ENCODE data around the gene PGA3.

DNA sequence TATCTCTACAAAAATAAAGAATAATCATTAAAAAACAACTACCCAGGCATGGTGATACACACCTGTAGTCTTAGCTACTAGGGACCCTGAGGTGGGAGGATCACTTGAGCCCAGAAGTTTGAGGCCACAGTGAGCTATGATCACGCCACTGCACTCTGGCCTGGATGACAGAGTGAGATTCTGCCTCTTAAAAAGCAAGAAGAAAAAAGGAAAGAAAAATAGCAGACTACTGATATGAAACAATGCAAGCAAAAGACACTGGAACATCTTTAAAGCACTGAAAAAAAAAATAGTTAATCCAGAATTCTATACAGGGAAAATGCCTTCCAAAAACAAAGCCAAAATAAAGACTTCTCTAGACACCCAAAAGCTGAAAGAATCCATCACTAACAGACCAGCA lies 48.0 kb upstream of the PGA3 start:
- TF ChIP-seq, protein P1, sequence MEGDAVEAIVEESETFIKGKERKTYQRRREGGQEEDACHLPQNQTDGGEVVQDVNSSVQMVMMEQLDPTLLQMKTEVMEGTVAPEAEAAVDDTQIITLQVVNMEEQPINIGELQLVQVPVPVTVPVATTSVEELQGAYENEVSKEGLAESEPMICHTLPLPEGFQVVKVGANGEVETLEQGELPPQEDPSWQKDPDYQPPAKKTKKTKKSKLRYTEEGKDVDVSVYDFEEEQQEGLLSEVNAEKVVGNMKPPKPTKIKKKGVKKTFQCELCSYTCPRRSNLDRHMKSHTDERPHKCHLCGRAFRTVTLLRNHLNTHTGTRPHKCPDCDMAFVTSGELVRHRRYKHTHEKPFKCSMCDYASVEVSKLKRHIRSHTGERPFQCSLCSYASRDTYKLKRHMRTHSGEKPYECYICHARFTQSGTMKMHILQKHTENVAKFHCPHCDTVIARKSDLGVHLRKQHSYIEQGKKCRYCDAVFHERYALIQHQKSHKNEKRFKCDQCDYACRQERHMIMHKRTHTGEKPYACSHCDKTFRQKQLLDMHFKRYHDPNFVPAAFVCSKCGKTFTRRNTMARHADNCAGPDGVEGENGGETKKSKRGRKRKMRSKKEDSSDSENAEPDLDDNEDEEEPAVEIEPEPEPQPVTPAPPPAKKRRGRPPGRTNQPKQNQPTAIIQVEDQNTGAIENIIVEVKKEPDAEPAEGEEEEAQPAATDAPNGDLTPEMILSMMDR (conservative IDR thresholded peaks at IDR 0.05; ENCODE audit: low read length): no peak
- TF ChIP-seq EZH2phosphoT487 (IDR thresholded peaks at IDR 0.05; ENCODE audit: borderline replicate concordance, low read depth, low read length): no peak

Measured in OCI-LY7 (cell line).